Measurements from ENCODE around the gene APOA1. TPM values are rescaled to one million over a fixed set of nuclear protein-coding genes. Genes with fewer than 3 reads are reported as not detected.

Gene APOA1
- total RNA-seq, 2 experiments from 2014 or later: 0.47 to 0.77 TPM

GRCh38 chr11:116833816-116834534 is 3.4 kb downstream of the APOA1 start:
- ATAC-seq (ENCODE audit: poor library complexity) (no peak), DNase-seq (no peak)
- H3K4me3 Mint-ChIP-seq: peak overlapping the region; percentile 77
- TF ChIP-seq, protein P1, sequence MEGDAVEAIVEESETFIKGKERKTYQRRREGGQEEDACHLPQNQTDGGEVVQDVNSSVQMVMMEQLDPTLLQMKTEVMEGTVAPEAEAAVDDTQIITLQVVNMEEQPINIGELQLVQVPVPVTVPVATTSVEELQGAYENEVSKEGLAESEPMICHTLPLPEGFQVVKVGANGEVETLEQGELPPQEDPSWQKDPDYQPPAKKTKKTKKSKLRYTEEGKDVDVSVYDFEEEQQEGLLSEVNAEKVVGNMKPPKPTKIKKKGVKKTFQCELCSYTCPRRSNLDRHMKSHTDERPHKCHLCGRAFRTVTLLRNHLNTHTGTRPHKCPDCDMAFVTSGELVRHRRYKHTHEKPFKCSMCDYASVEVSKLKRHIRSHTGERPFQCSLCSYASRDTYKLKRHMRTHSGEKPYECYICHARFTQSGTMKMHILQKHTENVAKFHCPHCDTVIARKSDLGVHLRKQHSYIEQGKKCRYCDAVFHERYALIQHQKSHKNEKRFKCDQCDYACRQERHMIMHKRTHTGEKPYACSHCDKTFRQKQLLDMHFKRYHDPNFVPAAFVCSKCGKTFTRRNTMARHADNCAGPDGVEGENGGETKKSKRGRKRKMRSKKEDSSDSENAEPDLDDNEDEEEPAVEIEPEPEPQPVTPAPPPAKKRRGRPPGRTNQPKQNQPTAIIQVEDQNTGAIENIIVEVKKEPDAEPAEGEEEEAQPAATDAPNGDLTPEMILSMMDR (IDR thresholded peaks at IDR 0.05): no peak
- CTCF ChIA-PET: interaction anchor here (0.6 to 0.7 kb wide), 2 partner anchors 11 to 343 kb away, joined by 3 read pairs; partner anchors contain the start of gene APOA4
- no peaks in the 10 kb centered on the region for H3K27me3 Mint-ChIP-seq
- POLR2A ChIA-PET: interaction anchor here (2.3 kb wide), 1 partner anchor 19 kb away, joined by 8 read pairs; no protein-coding TSS in a partner anchor
- Histone ChIP-seq H3K4me3 (ENCODE audit: low read length) (no peak overlapping the region), H3K9me3 (ENCODE audit: control insufficient read depth in 1 of 2, insufficient read depth in 1 of 2, low read length in 2 of 2) (no peaks in the 10 kb centered on the region), H3K36me3 (ENCODE audit: insufficient read depth, low read length) (no peaks in the 10 kb centered on the region), H3K27me3 (ENCODE audit: control insufficient read depth in 1 of 2, insufficient read depth in 2 of 2, low read length in 2 of 2) (no peaks in the 10 kb centered on the region), H3K27ac (ENCODE audit: low read depth in 1 of 2, low read length in 2 of 2) (no peak overlapping the region), H3K4me1 (ENCODE audit: insufficient read depth, low read length) (peaks cover 18% of the 10 kb centered on the region)
- H3K36me3 Mint-ChIP-seq (ENCODE audit: low read depth): no peaks in the 10 kb centered on the region
- H3K27ac Mint-ChIP-seq: no peak overlapping the region
- no peaks in the 10 kb centered on the region for H3K9me3 Mint-ChIP-seq
- intact Hi-C loops (cut with DNase I, micrococcal nuclease): no loop called here
- H3K4me1 Mint-ChIP-seq (ENCODE audit: low read depth): peaks cover 12% of the 10 kb centered on the region

GRCh38 chr11:116833491-116833815 is 4.0 kb downstream of the APOA1 start:
- Mint-ChIP-seq H3K4me3 (no peak overlapping the region), H3K4me1 (ENCODE audit: low read depth) (peaks cover 12% of the 10 kb centered on the region), H3K27me3 (no peaks in the 10 kb centered on the region), H3K9me3 (no peaks in the 10 kb centered on the region), H3K36me3 (ENCODE audit: low read depth) (no peaks in the 10 kb centered on the region), H3K27ac (no peak overlapping the region)
- Histone ChIP-seq H3K4me3 (ENCODE audit: low read length) (no peak overlapping the region), H3K4me1 (ENCODE audit: insufficient read depth, low read length) (peaks cover 18% of the 10 kb centered on the region), H3K9me3 (ENCODE audit: control insufficient read depth in 1 of 2, insufficient read depth in 1 of 2, low read length in 2 of 2) (no peaks in the 10 kb centered on the region), H3K36me3 (ENCODE audit: insufficient read depth, low read length) (no peaks in the 10 kb centered on the region), H3K27ac (ENCODE audit: low read depth in 1 of 2, low read length in 2 of 2) (no peak overlapping the region), H3K27me3 (ENCODE audit: control insufficient read depth in 1 of 2, insufficient read depth in 2 of 2, low read length in 2 of 2) (no peaks in the 10 kb centered on the region)
- POLR2A ChIA-PET: interaction anchor here (2.3 kb wide), 1 partner anchor 20 kb away, joined by 8 read pairs; no protein-coding TSS in a partner anchor
- DNase-seq (no peak), ATAC-seq (ENCODE audit: poor library complexity) (no peak)
- TF ChIP-seq, protein P1 (IDR thresholded peaks at IDR 0.05): no peak
- CTCF ChIA-PET: no interaction called here
- intact Hi-C loops (cut with DNase I, micrococcal nuclease): no loop called here

- no peak for ATAC-seq (ENCODE audit: poor library complexity)
- CTCF ChIA-PET: no interaction called here
- peaks cover 12% of the 10 kb centered on the region for H3K4me1 Mint-ChIP-seq (ENCODE audit: low read depth)
Measured at GRCh38 chr11:116832350-116833290, 4.8 kb downstream of the APOA1 start.

More at GRCh38 chr11:116832350-116833290, 4.8 kb downstream of the APOA1 start:
- Histone ChIP-seq H3K4me3 (ENCODE audit: low read length) (no peak overlapping the region), H3K27me3 (ENCODE audit: control insufficient read depth in 1 of 2, insufficient read depth in 2 of 2, low read length in 2 of 2) (no peaks in the 10 kb centered on the region), H3K9me3 (ENCODE audit: control insufficient read depth in 1 of 2, insufficient read depth in 1 of 2, low read length in 2 of 2) (no peaks in the 10 kb centered on the region), H3K4me1 (ENCODE audit: insufficient read depth, low read length) (peaks cover 18% of the 10 kb centered on the region), H3K27ac (ENCODE audit: low read depth in 1 of 2, low read length in 2 of 2) (no peak overlapping the region), H3K36me3 (ENCODE audit: insufficient read depth, low read length) (no peaks in the 10 kb centered on the region)
- H3K9me3 Mint-ChIP-seq: no peaks in the 10 kb centered on the region
- POLR2A ChIA-PET: interaction anchor here (2.3 kb wide), 1 partner anchor 21 kb away, joined by 8 read pairs; no protein-coding TSS in a partner anchor
- no peak overlapping the region for H3K27ac Mint-ChIP-seq
- intact Hi-C loops (cut with DNase I, micrococcal nuclease): no loop called here
- TF ChIP-seq, protein P1 (IDR thresholded peaks at IDR 0.05): no peak
- no peak for DNase-seq
- H3K36me3 Mint-ChIP-seq (ENCODE audit: low read depth): no peaks in the 10 kb centered on the region
- H3K27me3 Mint-ChIP-seq: no peaks in the 10 kb centered on the region
- H3K4me3 Mint-ChIP-seq: no peak overlapping the region

All from CD4-positive, alpha-beta T cell (primary cell).